HCT116 (cell line): ENCODE measurements around the gene ATP6V0D1. TPM values are rescaled to one million over a fixed set of nuclear protein-coding genes. Genes with fewer than 3 reads are reported as not detected.

Source experiments
- ATAC-seq: fragments of 200-7000 bp; cut with Tn5 transposase; 2 replicates; pipeline ENCODE4 v1.9.1; 2020; ENCODE audit warnings: mild to moderate bottlenecking, moderate library complexity
- BruUV-seq: library from RNA; stranded (reverse); fragments of 400-500 nt; replicated peaks from 2 replicates; lab custom pipeline; 2021; lab: Mats Ljungman, UMichigan
- CTCF ChIA-PET: fragments of 300-600 bp; sonication (Branson Sonifier 250); formaldehyde crosslinking; loops from one replicate; lab custom pipeline; 2021; ENCODE audit warnings: antibody characterized with exemption; lab: Charles Lee
- POLR2A ChIA-PET: fragments of 300-600, 350-600 bp; sonication (Branson Sonifier 250); formaldehyde crosslinking; loops from one replicate; lab custom pipeline; 2021; ENCODE audit warnings: antibody characterized with exemption; lab: Charles Lee
- RAD21 ChIA-PET, 2 experiments: fragments of 300-600 bp; sonication (Branson Sonifier 250); formaldehyde crosslinking; loops; one replicate each; lab custom pipeline; 2023; ENCODE audit warnings: low total read pairs in 2 of 2; ENCODE audit not compliant: uncharacterized antibody in 2 of 2, unreplicated experiment in 2 of 2, low non-redundant PET in 1 of 2; lab: Charles Lee
- DNase-seq: peaks from one replicate; pipeline ENCODE4 v3.0.0-alpha.2; 2010; ENCODE audit warnings: low read depth, low spot score
- H2AFZ ChIP-seq: fragments of 200-600 bp; shearing (Covaris generic), sonication (generic); 2 replicates; pipeline ENCODE4 v1.6.1; 2017; ENCODE audit warnings: low read depth, mixed run types, mixed read lengths, antibody characterized with exemption, low read length; ENCODE audit not compliant: poor library complexity, severe bottlenecking
- H3K27ac ChIP-seq: 2 replicates; pipeline ENCODE4 v1.5.1; 2012; ENCODE audit warnings: low read depth, low read length
- H3K27me3 ChIP-seq: fragments of 200-600 bp; sonication (generic); 2 replicates; pipeline ENCODE4 v1.6.1; 2016; ENCODE audit warnings: mixed run types, low read length, mixed read lengths; ENCODE audit not compliant: insufficient read depth
- H3K36me3 ChIP-seq, 2 experiments: fragments of 200-500 bp in 1 of 2; fragments of 200-600 bp in 1 of 2; sonication (Bioruptor generic) in 1 of 2; sonication (generic) in 1 of 2; 2 replicates each; pipeline versions ENCODE4 v1.5.1 to v1.6.1; 2014 to 2016; ENCODE audit warnings: low read length in 2 of 2, inconsistent platforms in 1 of 2, mixed read lengths in 1 of 2, mixed run types in 1 of 2; ENCODE audit not compliant: insufficient read depth in 2 of 2, control insufficient read depth in 1 of 2
- H3K4me1 ChIP-seq, 2 experiments: fragments of 200-600 bp in 1 of 2; sonication (generic) in 1 of 2; 2 replicates each; pipeline versions ENCODE4 v1.5.1 to v1.6.1; 2012 to 2017; ENCODE audit warnings: low read length in 2 of 2, inconsistent platforms in 1 of 2, mild to moderate bottlenecking in 1 of 2, mixed read lengths in 1 of 2, mixed run types in 1 of 2, moderate library complexity in 1 of 2; ENCODE audit not compliant: insufficient read depth in 2 of 2, control insufficient read depth in 1 of 2
- H3K4me2 ChIP-seq: fragments of 200-600 bp; sonication (generic); 2 replicates; pipeline ENCODE4 v1.6.1; 2017; ENCODE audit warnings: mixed run types, low read length, mixed read lengths
- H3K4me3 ChIP-seq, 2 experiments: fragments of 200-600 bp in 1 of 2; sonication (generic) in 1 of 2; replicated peaks in 1 of 2; 2 replicates each; pipeline ENCODE4 v1.5.1; 2011 to 2016; ENCODE audit warnings: low read length in 2 of 2, control low read depth in 1 of 2, low read depth in 1 of 2, mild to moderate bottlenecking in 1 of 2, mixed read lengths in 1 of 2, mixed run types in 1 of 2
- H3K79me2 ChIP-seq: fragments of 200-600 bp; sonication (generic); 2 replicates; pipeline ENCODE4 v1.6.1; 2017; ENCODE audit warnings: mild to moderate bottlenecking, mixed run types, low read length, moderate library complexity, mixed read lengths; ENCODE audit not compliant: insufficient read depth
- H3K9ac ChIP-seq: fragments of 200-600 bp; sonication (generic); 2 replicates; pipeline ENCODE4 v1.6.1; 2016; ENCODE audit warnings: low read length, mixed read lengths
- H3K9me2 ChIP-seq: fragments of 200-600 bp; sonication (generic), shearing (Covaris generic); 2 replicates; pipeline ENCODE4 v1.6.1; 2017; ENCODE audit warnings: mixed run types, mild to moderate bottlenecking, moderate library complexity; ENCODE audit not compliant: insufficient read depth
- H3K9me3 ChIP-seq, 2 experiments: fragments of 200-500 bp in 1 of 2; fragments of 200-600 bp in 1 of 2; sonication (Bioruptor generic) in 1 of 2; sonication (generic) in 1 of 2; 2 replicates each; pipeline ENCODE4 v1.6.1; 2014 to 2017; ENCODE audit warnings: low read length in 2 of 2, mixed read lengths in 2 of 2, inconsistent platforms in 1 of 2, low read depth in 1 of 2, mild to moderate bottlenecking in 1 of 2, mixed run types in 1 of 2, moderate library complexity in 1 of 2; ENCODE audit not compliant: control insufficient read depth in 1 of 2, insufficient read depth in 1 of 2
- H4K20me1 ChIP-seq: fragments of 200-600 bp; sonication (generic), shearing (Covaris generic); 2 replicates; pipeline ENCODE4 v1.6.1; 2017; ENCODE audit warnings: mixed run types, mild to moderate bottlenecking, moderate library complexity; ENCODE audit not compliant: insufficient read depth
- CEBPB ChIP-seq: IDR thresholded peaks from 2 replicates; pipeline ENCODE4 v1.6.1; 2012; ENCODE audit warnings: low read depth
- EGR1 ChIP-seq: IDR thresholded peaks from 2 replicates; pipeline ENCODE4 v1.6.1; 2012; ENCODE audit warnings: low read depth
- ELF1 ChIP-seq: IDR thresholded peaks from 2 replicates; pipeline ENCODE4 v1.6.1; 2012; ENCODE audit warnings: low read depth, borderline replicate concordance
- EZH2 ChIP-seq: fragments of 200-600 bp; sonication (generic); IDR thresholded peaks from 2 replicates; pipeline ENCODE4 v1.6.1; 2017; ENCODE audit warnings: antibody characterized with exemption, mixed run types
- JUND ChIP-seq: IDR thresholded peaks from 2 replicates; pipeline ENCODE4 v1.6.1; 2012
- MAX ChIP-seq: IDR thresholded peaks from 2 replicates; pipeline ENCODE4 v1.6.1; 2012
- POLR2A ChIP-seq: IDR thresholded peaks from 2 replicates; pipeline ENCODE4 v1.7.0; 2011; ENCODE audit warnings: borderline replicate concordance; ENCODE audit not compliant: insufficient read depth, insufficient read length; ENCODE audit errors: extremely low read depth
- POLR2AphosphoS5 ChIP-seq: IDR thresholded peaks from 2 replicates; pipeline ENCODE4 v1.6.1; 2011; ENCODE audit warnings: mild to moderate bottlenecking, low read depth, low read length, moderate library complexity
- REST ChIP-seq: IDR thresholded peaks from 2 replicates; pipeline ENCODE4 v1.6.1; 2012; ENCODE audit warnings: low read depth
- SIN3A ChIP-seq: IDR thresholded peaks from 2 replicates; pipeline ENCODE4 v1.6.1; 2012; ENCODE audit warnings: low read depth
- TCF7L2 ChIP-seq: IDR thresholded peaks from 2 replicates; pipeline ENCODE4 v1.7.0; 2011; ENCODE audit warnings: borderline replicate concordance, inconsistent platforms; ENCODE audit not compliant: insufficient read depth, insufficient read length; ENCODE audit errors: extremely low read depth
- ZBTB33 ChIP-seq: IDR thresholded peaks from 2 replicates; pipeline ENCODE4 v1.6.1; 2011; ENCODE audit warnings: mild to moderate bottlenecking, low read length, moderate library complexity; ENCODE audit not compliant: insufficient replicate concordance; ENCODE audit errors: extremely low read depth
- intact Hi-C: fragments of 100-400 bp; cut with micrococcal nuclease; formaldehyde crosslinking; loops from 2 replicates; pipeline ENCODE4 v1.10.0; 2022
- total RNA-seq: library from RNA; stranded (reverse); gene quantifications from one replicate; pipeline ENCODE4 v1.2.1, GENCODE V29; 2021; ENCODE audit not compliant: unreplicated experiment

ATP6V0D1 gene
- total RNA-seq, 1 experiment from 2014 or later = 36.6 TPM

GRCh38 chr16:67430504-67430976, 50.4 kb downstream of the ATP6V0D1 start:
- no peaks in the 10 kb centered on the region for H3K27me3 ChIP-seq
- TF ChIP-seq MAX (peak; percentile 98), POLR2AphosphoS5 (0 out of 2 replicates have a peak, but pooled peaks have one; percentile 64), JUND (no peak)
- TF ChIP-seq, all 23 proteins: peak for 2
- Histone ChIP-seq H3K9ac (peak overlapping the region; percentile 77), H4K20me1 (no peaks in the 10 kb centered on the region), H3K9me3 (no peaks in the 10 kb centered on the region), H3K79me2 (no peaks in the 10 kb centered on the region), H3K9me2 (no peaks in the 10 kb centered on the region), H3K4me3 (peak overlapping the region; percentile 60 to 71), H3K36me3 (no peaks in the 10 kb centered on the region), H3K4me1 (peaks cover 6 to 44% of the 10 kb centered on the region in 2 experiments; a peak in 3 of 4 replicates), H2AFZ (peak overlapping the region; percentile 54), H3K27ac (peak overlapping the region; percentile 66), H3K4me2 (peak overlapping the region; percentile 96)
- ATAC-seq (peak; percentile 49), DNase-seq (no peak)
- ChIA-PET CTCF (interaction anchor here (0.9 to 2.3 kb wide), 6 partner anchors 11 to 91 kb away, joined by 3 to 8 read pairs (median 3); no protein-coding TSS in a partner anchor), RAD21 (interaction anchor here (0.7 to 0.8 kb wide), 2 partner anchors 26 to 170 kb away, joined by 3 read pairs; no protein-coding TSS in a partner anchor), POLR2A (interaction anchor here (0.9 kb wide), 2 partner anchors 8 to 13 kb away, joined by 3 read pairs; no protein-coding TSS in a partner anchor)
- BruUV-seq = no TSS peak
- intact Hi-C loops = no loop called here

- peak overlapping the region; percentile 77 for H3K9ac ChIP-seq
- RAD21 ChIA-PET = no interaction called here
- POLR2A ChIA-PET = no interaction called here
- H3K4me1 ChIP-seq = peaks cover 6 to 44% of the 10 kb centered on the region in 2 experiments; a peak in 3 of 4 replicates
- no peak for DNase-seq
- no peaks in the 10 kb centered on the region for H3K79me2 ChIP-seq
- intact Hi-C loops = no loop called here
- peak; percentile 0; the same call in 1 of the 2 replicates for ATAC-seq
- no peaks in the 10 kb centered on the region for H3K9me3 ChIP-seq
- no peaks in the 10 kb centered on the region for H3K9me2 ChIP-seq
- H3K27me3 ChIP-seq = no peaks in the 10 kb centered on the region
- H3K27ac ChIP-seq = peak overlapping the region; percentile 66
- no peaks in the 10 kb centered on the region for H3K36me3 ChIP-seq
- H3K4me2 ChIP-seq = peak overlapping the region; percentile 96
- peak overlapping the region; percentile 60 to 71 for H3K4me3 ChIP-seq
- H2AFZ ChIP-seq = peak overlapping the region; percentile 54
- CTCF ChIA-PET = interaction anchor here (1.5 to 3.7 kb wide), 3 partner anchors 17 to 51 kb away, joined by 5 to 41 read pairs (median 8); partner anchors contain the start of gene ATP6V0D1
- no peaks in the 10 kb centered on the region for H4K20me1 ChIP-seq
- BruUV-seq = no TSS peak
- TF ChIP-seq SIN3A (no peak), POLR2A (no peak), CEBPB (no peak), REST (no peak), ELF1 (no peak), JUND (no peak), ZBTB33 (no peak), EZH2 (no peak), TCF7L2 (no peak), EGR1 (no peak)
These were observed 51.0 kb downstream of the ATP6V0D1 start for GRCh38 chr16:67429799-67430503.
